Omental fat pad (tissue), 4 donors: ENCODE results near the gene TEX101. TPM values are rescaled to one million over a fixed set of nuclear protein-coding genes. Genes with fewer than 3 reads are reported as not detected.

ENCODE experiments used
- ATAC-seq: fragments of 150-250 bp; one replicate; pipeline ENCODE4 v1.9.1; 2016; ENCODE audit warnings: mild to moderate bottlenecking, moderate library complexity; ENCODE audit not compliant: low FRiP score
- DNase-seq: peaks from one replicate; pipeline ENCODE4 v3.0.0-alpha.2; 2019; ENCODE audit warnings: low spot score
- total RNA-seq, 4 donors: library from RNA; depleted of rRNA; stranded (reverse); fragments of >200 nt; gene quantifications; one replicate each; pipeline ENCODE4 v1.1.0, GENCODE V29; 2016
- TF ChIP-seq, protein P1 (sequence below), 3 donors: fragments of 450-650 bp; IDR thresholded peaks; one replicate each; pipeline ENCODE4 v1.5.1; 2016 to 2017; ENCODE audit warnings: antibody characterized with exemption in 3 of 3, mild to moderate bottlenecking in 3 of 3, moderate library complexity in 2 of 3

TEX101 gene
- total RNA-seq, 4 donors from 2014 or later, result not detected

DNA sequence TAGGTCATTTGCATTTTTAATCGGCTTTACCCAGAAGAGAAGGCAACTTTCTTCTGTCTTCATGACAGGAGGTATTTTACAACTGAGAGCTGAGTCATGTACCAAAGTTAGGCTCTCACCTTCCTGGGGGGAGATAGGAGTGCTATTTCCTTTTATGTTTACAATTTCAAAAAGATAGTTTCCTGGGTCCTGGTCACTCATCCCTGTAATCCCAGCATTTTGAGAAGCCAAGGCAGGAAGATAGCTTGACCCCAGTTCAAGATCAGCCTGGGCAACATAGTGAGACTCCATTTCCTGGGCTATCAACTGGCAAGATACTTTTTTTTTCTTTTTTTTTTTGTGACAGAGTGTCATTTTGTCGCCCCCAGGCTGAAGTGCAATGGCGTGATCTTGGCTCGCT lies 43.1 kb downstream of the TEX101 start:
- TF ChIP-seq, protein P1, sequence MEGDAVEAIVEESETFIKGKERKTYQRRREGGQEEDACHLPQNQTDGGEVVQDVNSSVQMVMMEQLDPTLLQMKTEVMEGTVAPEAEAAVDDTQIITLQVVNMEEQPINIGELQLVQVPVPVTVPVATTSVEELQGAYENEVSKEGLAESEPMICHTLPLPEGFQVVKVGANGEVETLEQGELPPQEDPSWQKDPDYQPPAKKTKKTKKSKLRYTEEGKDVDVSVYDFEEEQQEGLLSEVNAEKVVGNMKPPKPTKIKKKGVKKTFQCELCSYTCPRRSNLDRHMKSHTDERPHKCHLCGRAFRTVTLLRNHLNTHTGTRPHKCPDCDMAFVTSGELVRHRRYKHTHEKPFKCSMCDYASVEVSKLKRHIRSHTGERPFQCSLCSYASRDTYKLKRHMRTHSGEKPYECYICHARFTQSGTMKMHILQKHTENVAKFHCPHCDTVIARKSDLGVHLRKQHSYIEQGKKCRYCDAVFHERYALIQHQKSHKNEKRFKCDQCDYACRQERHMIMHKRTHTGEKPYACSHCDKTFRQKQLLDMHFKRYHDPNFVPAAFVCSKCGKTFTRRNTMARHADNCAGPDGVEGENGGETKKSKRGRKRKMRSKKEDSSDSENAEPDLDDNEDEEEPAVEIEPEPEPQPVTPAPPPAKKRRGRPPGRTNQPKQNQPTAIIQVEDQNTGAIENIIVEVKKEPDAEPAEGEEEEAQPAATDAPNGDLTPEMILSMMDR (IDR thresholded peaks at IDR 0.05), result no peak
- ATAC-seq, result no peak
- no peak for DNase-seq

DNA sequence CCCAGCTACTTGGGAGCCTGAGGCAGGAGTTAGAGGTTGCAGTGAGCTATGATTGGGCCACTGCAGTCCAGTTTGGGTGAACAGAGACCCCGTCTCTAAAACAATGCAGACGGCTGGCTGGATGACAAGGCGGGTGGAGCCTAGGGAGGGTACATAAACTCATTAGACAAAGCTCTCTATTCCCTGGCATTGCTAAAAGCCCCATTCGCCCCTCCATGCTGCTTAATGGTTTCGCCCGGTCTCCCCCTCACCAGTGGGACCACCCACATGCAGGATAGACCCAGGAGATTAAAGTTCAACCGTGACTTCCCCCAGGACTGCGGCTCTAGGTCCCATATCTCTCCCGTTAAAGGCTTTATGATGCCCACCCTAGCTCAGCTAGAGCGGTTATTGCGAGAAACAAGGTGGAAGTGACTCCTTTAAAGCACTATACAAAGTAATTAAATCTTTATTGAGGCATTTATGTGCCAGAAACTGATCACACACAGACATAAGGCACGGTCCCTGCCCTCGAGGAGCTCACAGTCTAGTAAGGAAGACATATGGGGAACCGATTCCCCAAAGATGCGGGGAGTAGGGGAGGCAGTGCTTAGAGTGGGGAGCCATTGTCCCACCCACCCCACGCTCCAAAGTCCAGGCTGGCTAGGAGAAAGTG lies 45.8 kb downstream of the TEX101 start:
- DNase-seq (no peak), ATAC-seq (no peak)
- TF ChIP-seq, protein P1 (IDR thresholded peaks at IDR 0.05), result no peak

DNA sequence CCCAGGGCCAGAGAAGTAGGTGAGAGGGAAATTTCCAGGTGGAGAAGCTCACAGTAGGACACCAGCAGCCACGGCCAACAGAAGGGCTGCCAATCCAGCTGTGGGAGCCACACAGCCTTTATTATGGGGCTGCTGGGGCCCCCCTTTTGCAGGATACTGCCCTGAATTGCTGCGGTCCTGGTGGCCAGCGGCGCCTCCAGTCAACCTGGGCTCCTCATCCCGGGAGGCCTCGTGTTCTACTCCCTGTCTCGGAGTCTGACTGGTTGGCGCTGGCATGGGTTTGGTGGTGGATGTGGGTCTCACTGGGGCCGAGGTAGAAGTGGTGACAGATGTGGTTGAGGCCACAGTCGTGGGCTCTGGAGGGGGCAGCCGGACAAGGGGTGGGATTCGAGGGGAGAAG lies 46.6 kb downstream of the TEX101 start:
- DNase-seq, result no peak
- ATAC-seq, result no peak
- TF ChIP-seq, protein P1 (IDR thresholded peaks at IDR 0.05), result no peak

DNA sequence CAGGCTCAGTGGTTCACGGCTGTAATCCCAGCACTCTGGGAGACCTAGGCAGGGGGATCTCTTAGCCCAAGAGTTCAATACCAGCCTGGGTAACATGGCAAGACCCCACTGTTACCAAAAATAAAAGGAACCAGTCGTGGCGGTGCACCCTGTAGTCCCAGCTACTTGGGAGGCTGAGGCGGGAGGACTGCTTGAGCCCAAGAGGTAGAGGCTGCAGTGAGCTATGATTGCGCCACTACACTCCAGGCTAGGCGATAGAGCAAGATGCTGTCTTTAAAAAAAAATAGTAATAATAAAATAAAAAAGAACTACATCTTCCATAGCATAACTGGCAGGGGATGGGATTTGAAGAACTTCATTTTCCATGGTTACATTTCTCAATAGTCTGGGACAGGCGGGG lies 47.7 kb downstream of the TEX101 start:
- TF ChIP-seq, protein P1 (IDR thresholded peaks at IDR 0.05), result no peak
- no peak for DNase-seq
- ATAC-seq, result no peak

DNA sequence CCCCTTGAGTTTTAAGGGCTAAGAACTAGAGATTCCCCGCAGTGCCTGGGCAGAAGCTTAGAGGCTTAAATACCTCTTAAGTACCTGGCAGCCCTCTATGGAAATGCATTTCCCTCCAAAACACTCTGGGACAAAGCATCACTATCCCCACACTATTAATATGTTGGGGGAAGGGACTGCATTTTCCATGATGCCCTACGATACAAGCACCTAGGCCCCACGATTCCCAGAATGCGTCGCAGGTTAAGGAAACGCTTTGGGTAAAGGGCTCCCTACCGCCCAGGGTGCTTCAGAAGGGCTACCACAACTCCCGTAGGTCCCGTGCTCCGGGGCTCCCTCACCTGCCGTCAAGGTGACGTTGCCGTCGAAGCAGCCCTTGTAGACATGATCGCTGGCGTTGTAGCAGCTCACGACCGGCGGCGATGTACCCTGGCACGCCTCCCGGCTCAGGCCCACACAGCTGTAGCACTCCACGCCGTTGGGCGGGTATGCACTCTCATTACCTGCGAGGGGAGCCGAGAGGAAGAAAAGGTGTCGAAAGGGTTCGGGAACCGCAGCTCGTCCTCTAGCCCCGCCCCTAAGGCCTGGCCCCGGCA lies 48.2 kb downstream of the TEX101 start:
- ATAC-seq, result no peak
- no peak for DNase-seq
- TF ChIP-seq, protein P1 (IDR thresholded peaks at IDR 0.05), result no peak

DNA sequence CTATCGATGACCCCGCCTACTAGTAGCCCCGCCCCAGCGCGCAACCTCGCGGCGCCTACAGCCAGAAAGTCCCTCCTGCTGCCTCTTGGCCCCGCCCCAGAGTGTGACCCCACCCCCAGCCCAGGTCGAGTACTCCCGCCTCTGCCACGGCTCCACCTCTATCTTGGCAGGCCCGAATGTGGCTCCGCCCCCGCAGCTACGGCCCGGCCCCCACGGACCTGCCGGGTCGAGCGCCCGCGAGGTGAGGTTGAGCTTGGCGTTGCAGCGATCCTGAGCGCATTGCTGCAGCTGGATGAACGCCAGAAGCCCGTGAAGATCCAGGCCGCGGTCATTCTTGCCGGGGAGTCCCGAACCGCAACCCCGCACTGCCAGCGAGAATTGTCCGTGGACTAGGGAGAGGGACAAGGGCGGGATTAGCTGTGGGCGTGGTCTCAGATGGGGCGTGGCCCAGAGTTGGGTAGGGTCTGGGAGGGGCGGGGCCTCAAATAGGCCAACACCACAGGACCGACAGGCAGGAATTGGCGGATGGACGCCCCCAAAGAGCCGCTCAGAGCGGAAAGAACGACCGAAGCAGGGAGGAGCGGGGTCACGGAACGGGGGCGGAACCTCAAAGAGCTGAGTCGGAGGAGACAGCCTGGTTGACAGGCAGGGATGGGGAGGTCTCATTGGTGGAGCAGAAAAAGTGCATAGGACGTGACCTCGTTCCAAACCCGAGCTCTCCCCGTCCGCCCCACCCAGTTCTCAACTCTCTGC lies 48.9 kb downstream of the TEX101 start:
- DNase-seq (peak; percentile 97), ATAC-seq (peak; percentile 93)
- TF ChIP-seq, protein P1 (IDR thresholded peaks at IDR 0.05), result no peak
